Measurements from ENCODE around the gene TNIK.

DNA sequence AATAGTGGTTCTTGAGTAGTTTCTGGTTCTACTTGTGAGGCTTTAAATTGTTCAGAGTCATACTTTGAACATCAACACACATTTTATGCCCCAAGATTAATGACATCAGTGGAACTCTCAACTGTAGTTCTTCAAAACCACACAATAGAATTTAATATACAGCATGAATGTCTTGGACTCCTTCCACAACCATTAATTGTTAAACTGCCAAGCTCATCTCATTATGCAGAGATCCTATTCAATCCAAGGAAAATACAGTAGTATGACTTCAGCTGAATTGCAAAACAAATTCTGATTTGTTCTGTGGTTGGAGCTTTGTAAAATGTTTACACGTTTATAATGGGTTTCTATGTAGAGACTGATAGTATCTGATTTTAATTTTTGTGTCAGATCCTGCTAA, 234.5 kb downstream of the TNIK start:
- no peak for TF ChIP-seq EP300 (IDR thresholded peaks at IDR 0.05)
- TF ChIP-seq, protein P1, sequence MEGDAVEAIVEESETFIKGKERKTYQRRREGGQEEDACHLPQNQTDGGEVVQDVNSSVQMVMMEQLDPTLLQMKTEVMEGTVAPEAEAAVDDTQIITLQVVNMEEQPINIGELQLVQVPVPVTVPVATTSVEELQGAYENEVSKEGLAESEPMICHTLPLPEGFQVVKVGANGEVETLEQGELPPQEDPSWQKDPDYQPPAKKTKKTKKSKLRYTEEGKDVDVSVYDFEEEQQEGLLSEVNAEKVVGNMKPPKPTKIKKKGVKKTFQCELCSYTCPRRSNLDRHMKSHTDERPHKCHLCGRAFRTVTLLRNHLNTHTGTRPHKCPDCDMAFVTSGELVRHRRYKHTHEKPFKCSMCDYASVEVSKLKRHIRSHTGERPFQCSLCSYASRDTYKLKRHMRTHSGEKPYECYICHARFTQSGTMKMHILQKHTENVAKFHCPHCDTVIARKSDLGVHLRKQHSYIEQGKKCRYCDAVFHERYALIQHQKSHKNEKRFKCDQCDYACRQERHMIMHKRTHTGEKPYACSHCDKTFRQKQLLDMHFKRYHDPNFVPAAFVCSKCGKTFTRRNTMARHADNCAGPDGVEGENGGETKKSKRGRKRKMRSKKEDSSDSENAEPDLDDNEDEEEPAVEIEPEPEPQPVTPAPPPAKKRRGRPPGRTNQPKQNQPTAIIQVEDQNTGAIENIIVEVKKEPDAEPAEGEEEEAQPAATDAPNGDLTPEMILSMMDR (IDR thresholded peaks at IDR 0.05) = no peak

Measured in gastroesophageal sphincter (tissue), 3 donors.